GM20431 (cell line): ENCODE measurements around the gene GTSF1L.

Source experiments
- in situ Hi-C: fragments of 300-500 bp; cut with MseI, MboI; formaldehyde crosslinking; loops from one replicate; pipeline ENCODE4 v1.15.0; 2020; ENCODE audit warnings: low sequenced_read_pairs; ENCODE audit not compliant: unreplicated experiment

GTSF1L gene

DNA sequence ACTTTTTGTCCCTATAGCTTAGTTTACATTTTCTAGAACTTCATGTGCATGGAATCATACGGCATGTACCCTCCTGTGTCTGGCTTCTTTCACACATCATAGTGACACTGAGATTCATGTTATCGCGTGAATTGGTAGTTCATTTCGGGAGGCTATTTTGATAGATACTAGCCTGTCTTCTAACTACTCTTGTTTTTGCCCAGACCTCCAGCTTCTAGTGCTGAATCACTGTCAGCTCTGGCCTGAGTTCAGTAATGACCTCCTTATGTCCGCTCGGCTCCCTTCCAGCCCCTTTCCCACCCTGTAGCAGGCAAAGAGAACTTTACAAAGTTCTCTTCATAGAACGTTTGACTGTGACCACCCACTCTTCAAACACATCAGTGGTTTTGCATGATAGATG lies 45.8 kb downstream of the GTSF1L start:
- in situ Hi-C loops: no loop called here

DNA sequence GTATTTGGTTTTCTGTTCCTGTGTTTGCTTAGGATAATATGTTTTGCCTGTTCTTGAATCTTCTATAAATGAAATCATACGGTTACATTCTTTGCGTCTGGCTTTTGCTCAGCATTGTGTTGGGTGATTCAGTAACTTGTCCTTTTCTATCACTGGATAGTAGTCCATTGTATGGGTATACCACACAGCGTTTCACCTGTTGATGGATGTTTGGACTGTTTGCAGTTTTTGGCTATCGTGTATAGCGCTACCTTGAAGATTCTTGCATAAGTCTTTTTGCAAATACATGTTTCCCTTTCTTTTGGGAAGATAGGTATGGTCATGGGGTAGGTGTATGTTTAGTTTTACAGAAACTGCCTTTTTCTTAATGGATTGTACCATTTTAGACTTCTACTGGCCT lies 50.4 kb downstream of the GTSF1L start:
- in situ Hi-C loops: no loop called here
